ENCODE data around the gene GCLM. TPM values are rescaled to one million over a fixed set of nuclear protein-coding genes. Genes with fewer than 3 reads are reported as not detected.

The GCLM gene
- total RNA-seq, 1 experiment from 2014 or later: 14.1 TPM

GRCh38 chr1:93847811-93848288, 61.4 kb downstream of the GCLM start:
- peaks cover 14% of the 10 kb centered on the region for H3K9me3 Mint-ChIP-seq

GRCh38 chr1:93846992-93847810, 62.0 kb downstream of the GCLM start:
- Mint-ChIP-seq H3K36me3 (peaks cover 12% of the 10 kb centered on the region), H3K9me3 (peaks cover 13% of the 10 kb centered on the region), H3K4me3 (peak overlapping the region; percentile 95), H3K27me3 (ENCODE audit: low read depth) (peaks cover 5% of the 10 kb centered on the region), H3K27ac (peak overlapping the region; percentile 80; the same call in 1 of the 2 replicates), H3K4me1 (peaks cover 13% of the 10 kb centered on the region)
- peak; percentile 86 for DNase-seq (ENCODE audit: low spot score)
- POLR2A ChIA-PET: interaction anchor here (0.6 to 1.4 kb wide), 3 partner anchors 165 to 305 kb away, joined by 3 to 4 read pairs (median 3); partner anchors contain the start of gene BCAR3
- CTCF ChIA-PET: interaction anchor here (0.6 to 6.2 kb wide), 13 partner anchors 19 to 543 kb away, joined by 3 to 135 read pairs (median 6); partner anchors contain the start of gene BCAR3
- ATAC-seq: peak; percentile 58
- no peak for TF ChIP-seq USF1 (CRISPR knock-in tag; IDR thresholded peaks at IDR 0.05)
- TF ChIP-seq FOXJ3 (CRISPR knock-in tag; IDR thresholded peaks at IDR 0.05; ENCODE audit: borderline replicate concordance): no peak
- no peak for TF ChIP-seq PRRX2 (CRISPR knock-in tag; IDR thresholded peaks at IDR 0.05)
- TF ChIP-seq IRF1 (CRISPR knock-in tag; IDR thresholded peaks at IDR 0.05): no peak
- peak; percentile 67; the same call in 1 of the 2 replicates for TF ChIP-seq SP1 (CRISPR knock-in tag; conservative IDR thresholded peaks at IDR 0.05)
- TF ChIP-seq ELF4 (CRISPR knock-in tag; IDR thresholded peaks at IDR 0.05; ENCODE audit: low read depth): no peak
- TF ChIP-seq CREM (CRISPR knock-in tag; IDR thresholded peaks at IDR 0.05): 0 out of 2 replicates have a peak, but pooled peaks have one; percentile 33
- TF ChIP-seq E2F5 (CRISPR knock-in tag; IDR thresholded peaks at IDR 0.05): no peak

More at GRCh38 chr1:93847811-93848288, 61.4 kb downstream of the GCLM start:
- peak; percentile 28 for ATAC-seq
- Mint-ChIP-seq H3K27me3 (ENCODE audit: low read depth) (peaks cover 5% of the 10 kb centered on the region), H3K36me3 (peaks cover 12% of the 10 kb centered on the region), H3K4me3 (peak overlapping the region; percentile 95), H3K4me1 (peaks cover 13% of the 10 kb centered on the region), H3K27ac (peak overlapping the region; percentile 80; the same call in 1 of the 2 replicates)
- 0 out of 2 replicates have a peak, but pooled peaks have one; percentile 26 for TF ChIP-seq FOXP4 (CRISPR knock-in tag; IDR thresholded peaks at IDR 0.05)
- 0 out of 2 replicates have a peak, but pooled peaks have one; percentile 28 for TF ChIP-seq USF1 (CRISPR knock-in tag; IDR thresholded peaks at IDR 0.05)
- TF ChIP-seq AFF4 (CRISPR knock-in tag; IDR thresholded peaks at IDR 0.05; ENCODE audit: borderline replicate concordance): no peak
- TF ChIP-seq FOXP1 (CRISPR knock-in tag; IDR thresholded peaks at IDR 0.05; ENCODE audit: borderline replicate concordance): 0 out of 2 replicates have a peak, but pooled peaks have one; percentile 3
- 0 out of 2 replicates have a peak, but pooled peaks have one; percentile 16 for TF ChIP-seq GABPB1 (CRISPR knock-in tag; IDR thresholded peaks at IDR 0.05)
- CTCF ChIA-PET: interaction anchor here (0.6 to 1.9 kb wide), 3 partner anchors 34 to 534 kb away, joined by 3 to 10 read pairs (median 6); no protein-coding TSS in a partner anchor
- POLR2A ChIA-PET: interaction anchor here (1.4 kb wide), 1 partner anchor 166 kb away, joined by 3 read pairs; the partner anchor contains the start of gene BCAR3
- DNase-seq (ENCODE audit: low spot score): peak; percentile 68
